A673 (cell line): ENCODE data around the gene DIPK1B. TPM values are rescaled to one million over a fixed set of nuclear protein-coding genes. Genes with fewer than 3 reads are reported as not detected.
"Not testable (repeated sequence)": the region's sequence is repeated elsewhere in the genome, so short reads cannot be mapped to it uniquely, and the experiment has no call there.

Experiments used
- BruUV-seq: library from RNA; stranded (reverse); fragments of 400-500 nt; replicated peaks from 2 replicates; lab custom pipeline; 2021; lab: Mats Ljungman, UMichigan
- CTCF ChIA-PET: fragments of 300-600 bp; sonication (Branson Sonifier 250); formaldehyde crosslinking; loops from one replicate; lab custom pipeline; 2022; ENCODE audit warnings: antibody characterized with exemption; lab: Charles Lee
- POLR2A ChIA-PET: fragments of 300-600 bp; sonication (Branson Sonifier 250); formaldehyde crosslinking; loops from one replicate; lab custom pipeline; 2022; ENCODE audit warnings: antibody characterized with exemption; ENCODE audit not compliant: low non-redundant PET; lab: Charles Lee
- DNase-seq: peaks from one replicate; pipeline ENCODE4 v3.0.0-alpha.2; 2015; ENCODE audit warnings: low spot score
- H3K27ac ChIP-seq: fragments of 200-600 bp; sonication (generic); 2 replicates; pipeline ENCODE4 v1.5.1; 2016; ENCODE audit warnings: mixed run types, low read depth, mild to moderate bottlenecking, mixed read lengths, antibody characterized with exemption, low read length; ENCODE audit not compliant: poor library complexity, severe bottlenecking
- H3K27me3 ChIP-seq: fragments of 200-600 bp; sonication (generic); replicated peaks from 2 replicates; pipeline ENCODE4 v1.6.1; 2017; ENCODE audit warnings: mixed run types, low read depth, mild to moderate bottlenecking, mixed read lengths, antibody characterized with exemption, low read length; ENCODE audit not compliant: insufficient read depth, poor library complexity
- H3K36me3 ChIP-seq: fragments of 200-600 bp; sonication (generic); 2 replicates; pipeline ENCODE4 v1.6.1; 2016; ENCODE audit warnings: mixed run types, mild to moderate bottlenecking, mixed read lengths, antibody characterized with exemption, low read length; ENCODE audit not compliant: insufficient read depth, poor library complexity, severe bottlenecking
- H3K4me1 ChIP-seq: fragments of 200-600 bp; sonication (generic); 2 replicates; pipeline ENCODE4 v1.6.1; 2017; ENCODE audit warnings: mixed run types, mild to moderate bottlenecking, mixed read lengths, antibody characterized with exemption, low read length; ENCODE audit not compliant: insufficient read depth, poor library complexity, severe bottlenecking
- H3K4me3 ChIP-seq: fragments of 200-600 bp; sonication (generic); 2 replicates; pipeline ENCODE4 v1.5.1; 2016; ENCODE audit warnings: low read depth, mixed run types, mild to moderate bottlenecking, mixed read lengths, low read length; ENCODE audit not compliant: poor library complexity, severe bottlenecking
- H3K9me3 ChIP-seq: fragments of 200-600 bp; sonication (generic); 2 replicates; pipeline ENCODE4 v1.6.1; 2016; ENCODE audit warnings: mixed run types, low read depth, mild to moderate bottlenecking, mixed read lengths, antibody characterized with exemption, low read length; ENCODE audit not compliant: poor library complexity, severe bottlenecking
- CTCF ChIP-seq: fragments of 300-800, 200-600 bp; sonication (generic); conservative IDR thresholded peaks from 2 replicates; pipeline ENCODE4 v1.5.1; 2017; ENCODE audit warnings: low read depth, mild to moderate bottlenecking, antibody characterized with exemption, low read length, moderate library complexity, mixed read lengths
- EZH2 ChIP-seq: fragments of 200-600 bp; sonication (generic); IDR thresholded peaks from 2 replicates; pipeline ENCODE4 v1.6.1; 2017; ENCODE audit warnings: borderline replicate concordance, low read depth, mild to moderate bottlenecking, mixed read lengths, antibody characterized with exemption, low read length; ENCODE audit not compliant: poor library complexity, severe bottlenecking
- intact Hi-C: fragments of 100-400 bp; cut with micrococcal nuclease; formaldehyde crosslinking; loops from one replicate; pipeline ENCODE4 v1.10.0; 2022; ENCODE audit not compliant: unreplicated experiment
- total RNA-seq: library from RNA; stranded (reverse); gene quantifications from 2 replicates; pipeline ENCODE4 v1.2.3, GENCODE V29; 2021

The DIPK1B gene
- total RNA-seq, 1 experiment from 2014 or later: 26.4 TPM

GRCh38 chr9:136759436-136760325 is 47.3 kb downstream of the DIPK1B start:
- Histone ChIP-seq H3K36me3 (no peaks in the 10 kb centered on the region), H3K27ac (no peak overlapping the region), H3K27me3 (no peaks in the 10 kb centered on the region), H3K9me3 (no peaks in the 10 kb centered on the region), H3K4me1 (peaks cover 5% of the 10 kb centered on the region), H3K4me3 (no peak overlapping the region)
- POLR2A ChIA-PET: no interaction called here
- no peak for TF ChIP-seq EZH2
- no peak for TF ChIP-seq CTCF
- CTCF ChIA-PET: no interaction called here
- no TSS peak for BruUV-seq
- intact Hi-C loops: no loop called here
- DNase-seq: no peak

DNA sequence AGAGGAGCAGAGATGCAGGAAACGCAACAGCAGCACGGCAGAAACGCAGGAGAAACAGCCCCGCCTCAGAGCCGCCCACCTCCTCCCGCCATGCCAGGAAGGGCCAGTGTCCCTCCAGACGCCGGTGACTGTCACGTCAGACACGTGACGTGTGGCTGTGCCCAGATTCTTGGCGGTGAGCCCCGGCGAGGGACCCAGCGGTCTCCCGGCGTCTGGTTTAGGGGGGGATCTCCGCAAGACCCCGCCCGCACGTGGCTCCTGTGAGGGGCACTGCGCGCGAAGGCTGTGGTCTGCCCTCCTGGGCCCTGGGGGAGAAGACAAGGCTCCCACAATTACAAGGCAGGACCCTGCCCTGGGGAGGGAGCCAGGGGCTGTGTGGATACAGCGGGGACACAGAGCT is 48.1 kb downstream of the DIPK1B start:
- no peak overlapping the region for H3K4me3 ChIP-seq
- H3K27me3 ChIP-seq: no peaks in the 10 kb centered on the region
- H3K9me3 ChIP-seq: no peaks in the 10 kb centered on the region
- no TSS peak for BruUV-seq
- no peak overlapping the region for H3K27ac ChIP-seq
- ChIA-PET POLR2A (no interaction called here), CTCF (interaction anchor here (0.9 kb wide), 1 partner anchor 10 kb away, joined by 3 read pairs; no protein-coding TSS in a partner anchor)
- H3K4me1 ChIP-seq: peaks cover 5% of the 10 kb centered on the region
- TF ChIP-seq EZH2 (no peak), CTCF (no peak)
- no peaks in the 10 kb centered on the region for H3K36me3 ChIP-seq
- intact Hi-C loops: no loop called here
- no peak for DNase-seq

- H3K27ac ChIP-seq, H3K9me3 ChIP-seq, H3K4me3 ChIP-seq, intact Hi-C loops, POLR2A ChIA-PET, BruUV-seq, H3K27me3 ChIP-seq, H3K4me1 ChIP-seq, H3K36me3 ChIP-seq: not testable (repeated sequence)
- peak; percentile 81 for DNase-seq
- CTCF ChIA-PET: interaction anchor here (0.6 to 0.9 kb wide), 2 partner anchors 11 to 232 kb away, joined by 3 read pairs; no protein-coding TSS in a partner anchor
- peak; percentile 81 for TF ChIP-seq CTCF
Observed at GRCh38 chr9:136760834-136761544, 48.6 kb downstream of the DIPK1B start.
